Gastroesophageal sphincter (tissue), 4 donors: ENCODE results near the gene MVD. TPM values are rescaled to one million over a fixed set of nuclear protein-coding genes. Genes with fewer than 3 reads are reported as not detected.

ENCODE experiments used
- ATAC-seq: fragments of 150-250 bp; one replicate; pipeline ENCODE4 v1.9.1; 2016; ENCODE audit warnings: mild to moderate bottlenecking, moderate library complexity
- H3K27ac ChIP-seq, 4 donors: fragments of 200-600 bp; sonication (generic) in 3 of 4; 1 replicate in 3 of 4; 2 replicates in 1 of 4; pipeline ENCODE4 v1.5.1; 2016 to 2019
- H3K27me3 ChIP-seq: fragments of 200-600 bp; sonication (generic); one replicate; pipeline ENCODE4 v1.5.1; 2019
- H3K36me3 ChIP-seq, 2 donors: fragments of 200-600 bp; sonication (generic); one replicate each; pipeline ENCODE4 v1.5.1; 2019; ENCODE audit warnings: control low read depth in 1 of 2
- H3K4me1 ChIP-seq, 3 donors: fragments of 200-600 bp; sonication (generic); 1 replicate in 2 of 3; 2 replicates in 1 of 3; pipeline ENCODE4 v1.5.1; 2016 to 2019; ENCODE audit warnings: control low read depth in 2 of 3
- H3K4me3 ChIP-seq, 2 donors: fragments of 200-600 bp; sonication (generic); one replicate each; pipeline ENCODE4 v1.5.1; 2019; ENCODE audit warnings: mild to moderate bottlenecking in 1 of 2, moderate library complexity in 1 of 2
- H3K9me3 ChIP-seq, 3 donors: fragments of 200-600 bp; sonication (generic); one replicate each; pipeline ENCODE4 v1.5.1; 2017 to 2019; ENCODE audit warnings: control low read depth in 2 of 3
- EP300 ChIP-seq: sonication (generic); formaldehyde crosslinking; IDR thresholded peaks from one replicate; pipeline ENCODE4 v1.6.1; 2017; ENCODE audit warnings: antibody characterized with exemption, mild to moderate bottlenecking
- POLR2A ChIP-seq, 2 donors: fragments of 450-650 bp; IDR thresholded peaks; one replicate each; pipeline ENCODE4 v1.6.1; 2017; ENCODE audit warnings: antibody characterized with exemption in 2 of 2, mild to moderate bottlenecking in 2 of 2, moderate library complexity in 1 of 2
- POLR2AphosphoS5 ChIP-seq: sonication (generic); formaldehyde crosslinking; IDR thresholded peaks from one replicate; pipeline ENCODE4 v1.6.1; 2017; ENCODE audit warnings: antibody characterized with exemption
- WGBS, 2 donors: methylation state at CpG; one replicate each; pipeline ENCODE4 v1.1.5; 2018; ENCODE audit warnings: low coverage in 1 of 2; 5-methylcytosine and 5-hydroxymethylcytosine counted together
- total RNA-seq, 4 donors: library from RNA; depleted of rRNA; stranded (reverse); fragments of >200 nt; gene quantifications; one replicate each; pipeline ENCODE4 v1.1.0, GENCODE V29; 2016
- TF ChIP-seq, protein P1 (sequence below), 4 experiments: fragments of 200-600 bp in 2 of 4; fragments of 450-650 bp in 2 of 4; sonication (generic) in 1 of 4; IDR thresholded peaks; one replicate each; pipeline ENCODE4 v1.5.1; 2017 to 2019; ENCODE audit warnings: antibody characterized with exemption in 4 of 4, mild to moderate bottlenecking in 2 of 4, moderate library complexity in 2 of 4

MVD gene
- total RNA-seq, 4 donors from 2014 or later = 21.3 to 30.3 (median 26.6) TPM

DNA sequence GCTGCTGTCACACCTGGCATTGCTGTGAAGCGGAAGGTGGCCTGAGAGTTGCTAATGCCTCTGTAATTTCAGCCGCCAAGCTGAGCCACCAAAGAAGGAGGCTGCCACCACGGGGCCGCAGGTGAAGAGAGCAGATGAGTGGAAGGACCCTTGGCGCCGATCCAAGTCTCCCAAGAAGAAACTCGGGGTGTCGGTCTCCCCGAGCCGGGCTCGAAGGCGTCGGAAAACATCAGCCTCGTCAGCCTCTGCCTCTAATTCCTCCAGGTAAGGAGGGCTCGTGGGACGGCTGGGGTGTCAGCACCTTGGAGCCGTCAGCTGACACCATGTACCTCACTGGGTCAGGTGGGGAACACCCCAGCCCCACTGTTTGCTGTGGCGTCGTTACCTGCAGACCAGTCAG lies 40.8 kb downstream of the MVD start:
- Histone ChIP-seq H3K9me3 (no peaks in the 10 kb centered on the region), H3K36me3 (peaks cover 0 to 94% of the 10 kb centered on the region in 2 donors), H3K4me1 (no peaks in the 10 kb centered on the region), H3K27me3 (no peaks in the 10 kb centered on the region), H3K27ac (no peak overlapping the region), H3K4me3 (no peak overlapping the region)
- WGBS, 2 donors = no CpG with 5 or more reads among the region's 19 CpGs
- no peak for ATAC-seq
- TF ChIP-seq POLR2AphosphoS5 (no peak), POLR2A (IDR thresholded peaks at IDR 0.05) (no peak), EP300 (no peak)
- TF ChIP-seq, protein P1, sequence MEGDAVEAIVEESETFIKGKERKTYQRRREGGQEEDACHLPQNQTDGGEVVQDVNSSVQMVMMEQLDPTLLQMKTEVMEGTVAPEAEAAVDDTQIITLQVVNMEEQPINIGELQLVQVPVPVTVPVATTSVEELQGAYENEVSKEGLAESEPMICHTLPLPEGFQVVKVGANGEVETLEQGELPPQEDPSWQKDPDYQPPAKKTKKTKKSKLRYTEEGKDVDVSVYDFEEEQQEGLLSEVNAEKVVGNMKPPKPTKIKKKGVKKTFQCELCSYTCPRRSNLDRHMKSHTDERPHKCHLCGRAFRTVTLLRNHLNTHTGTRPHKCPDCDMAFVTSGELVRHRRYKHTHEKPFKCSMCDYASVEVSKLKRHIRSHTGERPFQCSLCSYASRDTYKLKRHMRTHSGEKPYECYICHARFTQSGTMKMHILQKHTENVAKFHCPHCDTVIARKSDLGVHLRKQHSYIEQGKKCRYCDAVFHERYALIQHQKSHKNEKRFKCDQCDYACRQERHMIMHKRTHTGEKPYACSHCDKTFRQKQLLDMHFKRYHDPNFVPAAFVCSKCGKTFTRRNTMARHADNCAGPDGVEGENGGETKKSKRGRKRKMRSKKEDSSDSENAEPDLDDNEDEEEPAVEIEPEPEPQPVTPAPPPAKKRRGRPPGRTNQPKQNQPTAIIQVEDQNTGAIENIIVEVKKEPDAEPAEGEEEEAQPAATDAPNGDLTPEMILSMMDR (IDR thresholded peaks at IDR 0.05) = no peak

DNA sequence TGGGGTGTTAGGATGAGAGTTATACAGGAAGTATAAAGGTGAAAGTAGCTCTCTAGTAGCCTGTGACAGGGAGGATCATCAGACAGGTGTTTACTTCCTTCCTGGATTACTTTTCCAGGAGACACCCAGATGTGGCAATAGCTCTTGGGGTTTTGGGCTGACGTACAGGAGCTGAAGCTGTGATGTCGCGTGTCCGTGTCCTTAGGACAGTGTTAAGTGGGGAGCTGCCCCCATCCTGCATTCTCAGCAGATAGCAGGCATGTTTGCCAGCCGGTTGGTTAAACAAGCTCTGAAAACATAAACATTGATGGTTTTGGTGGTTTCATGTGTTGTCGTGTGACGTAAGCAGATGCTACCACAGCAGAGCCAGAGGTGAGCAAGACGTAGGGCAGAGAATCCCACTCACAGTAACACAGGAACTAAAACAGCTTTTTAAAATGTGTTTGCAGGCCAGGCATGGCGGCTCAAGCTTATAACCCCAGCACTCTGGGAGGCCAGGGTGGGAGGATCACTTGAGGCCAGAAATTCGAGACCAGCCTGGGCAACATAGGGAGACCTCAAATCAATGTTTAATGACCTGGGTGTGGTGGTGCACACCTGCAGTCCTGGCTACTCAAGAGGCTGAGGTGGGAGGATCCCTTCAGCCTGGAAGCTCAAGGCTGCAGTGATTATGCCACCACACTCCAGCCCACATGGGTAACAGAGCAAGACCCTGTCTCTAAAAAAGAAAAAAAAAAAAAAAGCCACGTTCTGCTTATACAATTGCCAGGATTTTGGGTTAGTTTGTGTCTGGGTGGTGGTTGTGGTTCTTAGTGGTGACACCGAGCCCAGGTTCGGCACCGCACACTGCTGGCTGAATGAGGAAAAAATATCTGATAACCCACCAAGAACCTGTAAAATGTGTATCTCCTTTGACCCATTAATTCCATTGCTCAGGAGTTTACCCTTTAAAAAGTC lies 42.8 kb downstream of the MVD start:
- H3K4me1 ChIP-seq = peaks cover 0 to 6% (median 0%) of the 10 kb centered on the region in 3 donors
- peaks cover 0 to 94% of the 10 kb centered on the region in 2 donors for H3K36me3 ChIP-seq
- no peak for TF ChIP-seq POLR2A (IDR thresholded peaks at IDR 0.05)
- no peak for TF ChIP-seq POLR2AphosphoS5
- TF ChIP-seq, protein P1 (IDR thresholded peaks at IDR 0.05) = no peak
- TF ChIP-seq EP300 = no peak
- H3K9me3 ChIP-seq = no peaks in the 10 kb centered on the region
- no peak overlapping the region for H3K4me3 ChIP-seq
- H3K27me3 ChIP-seq = no peaks in the 10 kb centered on the region
- H3K27ac ChIP-seq = no peak overlapping the region
- 83 to 87% methylated on average over 7 to 13 of the region's 14 CpGs for WGBS, 2 donors
- ATAC-seq = peak; percentile 26

DNA sequence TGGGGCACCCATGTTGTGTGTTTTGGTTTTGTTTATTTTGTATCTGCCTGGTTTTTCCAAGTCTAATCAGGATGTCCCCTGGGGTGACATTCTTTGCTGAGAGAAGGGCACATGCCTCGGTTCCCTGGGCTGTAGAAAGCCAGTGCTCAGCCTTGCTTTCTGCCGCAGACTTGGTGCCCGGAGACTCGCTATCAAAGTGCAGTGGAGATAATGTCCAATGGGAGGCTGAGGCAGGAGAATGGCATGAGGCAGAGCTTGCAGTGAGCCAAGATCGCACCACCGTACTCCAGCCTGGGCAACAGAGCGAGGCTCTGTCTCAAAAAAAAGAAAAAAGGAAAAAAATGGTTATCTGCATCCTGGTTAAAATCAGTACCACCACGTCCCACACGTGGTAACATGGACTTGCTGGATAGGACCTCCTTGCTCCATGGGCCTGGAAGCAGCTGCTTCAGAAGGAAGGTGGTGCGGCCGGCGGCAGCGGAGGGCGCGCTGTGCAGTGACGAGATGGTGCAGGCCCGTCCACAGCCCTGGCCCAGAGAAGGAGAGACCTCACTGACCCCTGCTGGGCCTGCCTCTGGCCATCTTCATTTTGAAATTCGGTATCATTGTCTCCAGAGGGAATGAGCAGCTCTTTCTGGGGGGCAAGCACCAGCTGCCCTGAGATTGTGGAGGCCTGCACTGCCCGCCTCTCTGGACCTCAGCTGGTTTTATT lies 43.8 kb downstream of the MVD start:
- WGBS, 2 donors = 60 to 89% methylated on average over 1 to 12 of the region's 19 CpGs
- H3K4me1 ChIP-seq = peaks cover 0 to 6% (median 0%) of the 10 kb centered on the region in 3 donors
- no peak overlapping the region for H3K4me3 ChIP-seq
- ATAC-seq = no peak
- H3K27ac ChIP-seq = no peak overlapping the region
- H3K36me3 ChIP-seq = peaks cover 0 to 94% of the 10 kb centered on the region in 2 donors
- H3K9me3 ChIP-seq = no peaks in the 10 kb centered on the region
- no peaks in the 10 kb centered on the region for H3K27me3 ChIP-seq
- TF ChIP-seq POLR2A (IDR thresholded peaks at IDR 0.05) (no peak), POLR2AphosphoS5 (no peak), EP300 (no peak)
- TF ChIP-seq, protein P1 (IDR thresholded peaks at IDR 0.05) = no peak

DNA sequence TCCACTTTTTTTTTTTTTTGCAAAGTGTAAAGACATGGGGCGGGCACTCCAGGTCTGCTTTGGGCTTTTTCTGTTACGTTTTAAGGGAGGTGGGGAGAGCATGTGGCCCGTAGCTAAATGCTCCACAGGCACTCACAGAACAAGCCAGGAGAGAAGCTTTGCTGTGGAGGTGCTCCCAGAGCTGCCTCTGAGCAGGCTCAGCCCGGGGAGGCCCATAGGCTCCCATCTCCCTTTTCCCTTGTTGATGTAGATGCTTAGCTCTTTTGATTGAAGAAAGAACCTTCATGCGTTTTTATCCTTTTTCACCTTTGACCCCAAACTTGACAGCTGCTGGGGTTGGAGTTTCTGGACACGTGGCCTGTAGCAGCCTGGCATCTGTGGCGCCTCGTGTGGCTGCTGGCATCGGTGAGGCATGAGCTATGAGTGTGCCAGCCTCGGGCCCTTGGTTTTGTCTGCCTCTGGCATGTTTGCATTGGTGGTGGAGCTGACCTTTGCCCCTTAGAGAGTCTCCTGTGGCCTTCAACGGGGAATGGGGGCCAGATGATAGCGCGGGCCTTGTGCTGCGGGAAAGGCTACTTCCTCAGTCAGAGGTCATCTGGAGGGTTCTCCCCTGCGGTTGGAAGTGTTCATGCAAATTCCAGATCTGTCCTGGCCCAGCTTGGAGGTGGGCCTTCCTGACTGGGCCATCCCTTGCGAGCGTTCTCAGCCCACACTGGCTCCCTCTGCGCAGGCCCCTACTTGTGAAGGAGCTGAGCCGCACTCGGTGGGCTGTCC lies 44.5 kb downstream of the MVD start:
- no peaks in the 10 kb centered on the region for H3K27me3 ChIP-seq
- peaks cover 0 to 6% (median 0%) of the 10 kb centered on the region in 3 donors for H3K4me1 ChIP-seq
- TF ChIP-seq EP300 (no peak), POLR2A (IDR thresholded peaks at IDR 0.05) (no peak), POLR2AphosphoS5 (no peak)
- TF ChIP-seq, protein P1 (IDR thresholded peaks at IDR 0.05) = no peak
- WGBS, 2 donors = 66 to 77% methylated on average over 4 to 9 of the region's 20 CpGs
- peaks cover 0 to 92% of the 10 kb centered on the region in 2 donors for H3K36me3 ChIP-seq
- H3K9me3 ChIP-seq = no peaks in the 10 kb centered on the region
- no peak for ATAC-seq
- no peak overlapping the region for H3K4me3 ChIP-seq
- no peak overlapping the region for H3K27ac ChIP-seq
